Liver (tissue), 3 donors: ENCODE measurements around the gene SNCA.

ENCODE experiments used
- ATF3 ChIP-seq: IDR thresholded peaks from 2 replicates; pipeline ENCODE4 v1.6.1; 2016; ENCODE audit warnings: antibody characterized with exemption
- EGR1 ChIP-seq, 2 donors: IDR thresholded peaks; 2 replicates each; pipeline ENCODE4 v1.6.1; 2016 to 2018; ENCODE audit warnings: antibody characterized with exemption in 2 of 2, low read depth in 2 of 2
- GABPA ChIP-seq, 2 donors: IDR thresholded peaks in 1 of 2; conservative IDR thresholded peaks in 1 of 2; 2 replicates each; pipeline ENCODE4 v1.6.1; 2016; ENCODE audit warnings: antibody characterized with exemption in 2 of 2, mild to moderate bottlenecking in 1 of 2, moderate library complexity in 1 of 2
- HNF4G ChIP-seq: IDR thresholded peaks from 2 replicates; pipeline ENCODE4 v1.6.1; 2016; ENCODE audit warnings: antibody characterized with exemption
- JUND ChIP-seq, 2 donors: IDR thresholded peaks; 2 replicates each; pipeline ENCODE4 v1.6.1; 2016; ENCODE audit warnings: antibody characterized with exemption in 2 of 2
- MAX ChIP-seq: IDR thresholded peaks from 2 replicates; pipeline ENCODE4 v1.6.1; 2016; ENCODE audit warnings: antibody characterized with exemption
- RAD21 ChIP-seq, 2 donors: IDR thresholded peaks; 2 replicates each; pipeline ENCODE4 v1.6.1; 2016; ENCODE audit warnings: antibody characterized with exemption in 2 of 2, mild to moderate bottlenecking in 2 of 2
- REST ChIP-seq: IDR thresholded peaks from 2 replicates; pipeline ENCODE4 v1.6.1; 2016; ENCODE audit warnings: antibody characterized with exemption, mild to moderate bottlenecking
- RXRA ChIP-seq, 2 donors: IDR thresholded peaks; 2 replicates each; pipeline ENCODE4 v1.6.1; 2017 to 2018; ENCODE audit warnings: antibody characterized with exemption in 2 of 2, mild to moderate bottlenecking in 1 of 2
- TAF1 ChIP-seq: conservative IDR thresholded peaks from 2 replicates; pipeline ENCODE4 v1.6.1; 2016; ENCODE audit warnings: antibody characterized with exemption, mild to moderate bottlenecking
- YY1 ChIP-seq: IDR thresholded peaks from 2 replicates; pipeline ENCODE4 v1.6.1; 2016; ENCODE audit warnings: antibody characterized with exemption, mild to moderate bottlenecking
- TF ChIP-seq, protein P1 (sequence below): fragments of 150-350 bp; IDR thresholded peaks from 2 replicates; pipeline ENCODE4 v1.5.1; 2017; ENCODE audit warnings: improper control_type of control experiment, low read depth, low read length; ENCODE audit not compliant: missing input control
- donor health status: healthy.
- donor health status: healthy.

GRCh38 chr4:89685690-89686089 is 151.3 kb downstream of the SNCA start:
- TF ChIP-seq, protein P1, sequence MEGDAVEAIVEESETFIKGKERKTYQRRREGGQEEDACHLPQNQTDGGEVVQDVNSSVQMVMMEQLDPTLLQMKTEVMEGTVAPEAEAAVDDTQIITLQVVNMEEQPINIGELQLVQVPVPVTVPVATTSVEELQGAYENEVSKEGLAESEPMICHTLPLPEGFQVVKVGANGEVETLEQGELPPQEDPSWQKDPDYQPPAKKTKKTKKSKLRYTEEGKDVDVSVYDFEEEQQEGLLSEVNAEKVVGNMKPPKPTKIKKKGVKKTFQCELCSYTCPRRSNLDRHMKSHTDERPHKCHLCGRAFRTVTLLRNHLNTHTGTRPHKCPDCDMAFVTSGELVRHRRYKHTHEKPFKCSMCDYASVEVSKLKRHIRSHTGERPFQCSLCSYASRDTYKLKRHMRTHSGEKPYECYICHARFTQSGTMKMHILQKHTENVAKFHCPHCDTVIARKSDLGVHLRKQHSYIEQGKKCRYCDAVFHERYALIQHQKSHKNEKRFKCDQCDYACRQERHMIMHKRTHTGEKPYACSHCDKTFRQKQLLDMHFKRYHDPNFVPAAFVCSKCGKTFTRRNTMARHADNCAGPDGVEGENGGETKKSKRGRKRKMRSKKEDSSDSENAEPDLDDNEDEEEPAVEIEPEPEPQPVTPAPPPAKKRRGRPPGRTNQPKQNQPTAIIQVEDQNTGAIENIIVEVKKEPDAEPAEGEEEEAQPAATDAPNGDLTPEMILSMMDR = no peak
- TF ChIP-seq GABPA (IDR thresholded peaks at IDR 0.05 in 1 of 2, conservative IDR thresholded peaks at IDR 0.05 in 1 of 2) = no peak
- TF ChIP-seq REST = no peak
- no peak for TF ChIP-seq MAX
- TF ChIP-seq YY1 = no peak
- TF ChIP-seq RXRA (IDR thresholded peaks at IDR 0.05) = no peak
- TF ChIP-seq TAF1 = no peak
- no peak for TF ChIP-seq HNF4G
- TF ChIP-seq EGR1 (IDR thresholded peaks at IDR 0.05; ENCODE audit: low read depth in 2 of 2) = no peak
- no peak for TF ChIP-seq RAD21 (IDR thresholded peaks at IDR 0.05)
- no peak for TF ChIP-seq JUND (IDR thresholded peaks at IDR 0.05)
- no peak for TF ChIP-seq ATF3
